Retina (tissue), 1 donor: Measurements from ENCODE around the gene RILPL2.
"Not testable (repeated sequence)": the region's sequence is repeated elsewhere in the genome, so short reads cannot be mapped to it uniquely, and the experiment has no call there.

ENCODE experiments used
- DNase-seq: peaks from one replicate; pipeline ENCODE4 v3.0.0-alpha.2; 2016

RILPL2 gene

GRCh38 chr12:123379391-123379790, 57.1 kb downstream of the RILPL2 start:
- DNase-seq: no peak

- not testable (repeated sequence) for DNase-seq
Observed at GRCh38 chr12:123372415-123372814, 64.1 kb downstream of the RILPL2 start.

- not testable (repeated sequence) for DNase-seq
Observed at GRCh38 chr12:123371667-123372368, 64.7 kb downstream of the RILPL2 start.

GRCh38 chr12:123369229-123369628, 67.3 kb downstream of the RILPL2 start:
- DNase-seq: no peak

- not testable (repeated sequence) for DNase-seq
Observed at GRCh38 chr12:123368431-123368830, 68.1 kb downstream of the RILPL2 start.

- no peak for DNase-seq
Observed at GRCh38 chr12:123367511-123367910, 69.0 kb downstream of the RILPL2 start.
